ENCODE results near the gene KCNIP4.

The KCNIP4 gene

GRCh38 chr4:21012851-21013331 is 935.7 kb downstream of the KCNIP4 start:
- no peak for DNase-seq

DNA sequence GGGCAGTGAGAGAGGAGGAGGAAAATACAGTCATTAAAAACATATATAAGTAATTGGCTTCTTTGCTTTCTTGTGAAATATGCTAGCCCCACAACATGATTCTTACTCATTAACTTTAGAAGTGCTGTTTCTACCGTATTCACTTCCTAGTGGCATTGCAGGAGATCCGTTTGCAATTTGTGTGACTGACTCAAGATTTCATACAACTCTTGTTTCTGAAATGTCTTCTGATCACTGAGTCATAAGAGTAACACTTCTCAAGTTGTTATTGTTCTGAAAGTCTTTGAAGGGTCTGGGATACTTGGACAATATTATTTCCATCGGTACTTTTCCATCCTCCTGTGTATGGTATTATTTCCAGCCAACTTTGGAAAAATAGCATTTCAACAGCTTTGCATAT is 937.5 kb downstream of the KCNIP4 start:
- no peak for DNase-seq

- no peak for DNase-seq
Observed at GRCh38 chr4:21009956-21010355, 938.6 kb downstream of the KCNIP4 start.

DNA sequence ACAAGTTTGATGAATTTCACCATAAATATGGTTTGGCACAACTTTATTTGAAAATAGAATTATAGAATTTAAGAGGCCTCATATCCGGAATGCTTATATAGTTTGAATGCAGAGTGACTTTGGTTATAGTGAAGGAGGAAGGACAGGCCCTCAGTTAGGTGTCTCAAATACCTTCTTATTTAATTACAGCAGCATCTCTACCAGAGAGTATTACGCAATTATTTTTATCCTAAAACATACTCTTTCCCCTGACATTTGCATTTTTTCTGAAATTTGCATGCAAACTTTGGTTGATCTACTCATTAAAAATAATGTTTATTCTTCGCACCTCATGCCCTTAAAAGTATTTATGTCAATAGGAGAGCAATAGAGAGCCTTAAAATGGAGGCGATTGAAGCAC is 942.9 kb downstream of the KCNIP4 start:
- no peak for DNase-seq

GRCh38 chr4:21002976-21003375 is 945.6 kb downstream of the KCNIP4 start:
- no peak for DNase-seq

DNA sequence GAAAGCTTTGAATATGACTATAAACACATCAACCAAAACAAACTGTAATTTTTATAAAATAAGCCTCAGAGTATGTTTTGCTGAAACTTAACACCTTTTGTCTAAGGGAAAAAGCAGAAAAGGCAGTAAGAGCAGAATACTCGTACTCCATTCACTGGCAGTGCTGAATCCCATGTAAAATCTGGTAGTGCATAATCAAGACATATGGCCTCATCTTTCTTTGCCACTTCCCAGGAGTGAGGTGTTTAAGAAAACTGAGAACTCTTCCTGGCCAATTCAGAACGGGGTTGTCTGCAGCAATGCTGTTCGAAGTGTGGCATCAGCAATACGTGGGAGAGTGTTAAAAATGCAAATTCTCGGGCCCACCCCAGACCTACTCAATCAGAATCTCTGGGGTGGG is 946.3 kb downstream of the KCNIP4 start:
- DNase-seq: no peak

GRCh38 chr4:21001490-21001889 is 947.1 kb downstream of the KCNIP4 start:
- DNase-seq: no peak

DNA sequence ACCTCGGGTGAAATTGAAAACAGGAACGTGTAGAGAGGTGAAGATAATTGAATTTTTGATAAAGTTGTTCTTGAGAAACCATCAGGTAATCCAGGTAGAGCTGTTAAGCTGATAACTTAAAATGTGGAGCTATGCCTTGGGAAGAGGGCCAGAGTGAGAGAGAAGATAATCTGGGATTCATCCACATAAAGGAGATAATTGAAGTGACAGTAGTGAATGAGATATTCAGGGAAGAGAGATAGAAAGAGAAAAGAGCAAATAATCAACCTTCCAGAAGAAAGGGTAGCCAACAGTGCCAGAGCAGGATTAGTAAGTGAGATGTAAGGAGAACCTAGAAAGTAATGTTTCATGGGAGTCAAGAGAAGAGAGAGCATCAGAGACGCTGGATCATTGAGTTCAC is 950.7 kb downstream of the KCNIP4 start:
- DNase-seq: no peak

DNA sequence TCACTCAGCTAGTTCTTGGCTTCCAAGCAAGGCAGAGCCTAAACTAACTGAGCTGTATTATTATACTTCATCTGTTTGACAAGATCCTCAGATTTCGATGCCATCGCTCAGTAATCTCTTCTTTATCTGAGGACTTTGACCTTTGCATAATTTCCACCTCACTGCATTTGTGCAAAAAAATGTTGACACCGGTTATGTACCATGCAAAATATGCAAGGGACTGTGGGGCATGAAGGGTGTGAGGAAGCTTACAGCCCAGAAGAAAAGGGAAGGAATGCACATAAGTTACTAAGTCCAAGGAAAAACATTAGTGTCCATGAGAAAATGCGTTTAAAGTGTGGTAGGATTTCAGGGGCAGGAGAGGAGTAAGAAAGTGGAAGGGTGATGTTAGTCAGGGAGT is 953.0 kb downstream of the KCNIP4 start:
- no peak for DNase-seq

- no peak for DNase-seq
Observed at GRCh38 chr4:20995015-20995414, 953.6 kb downstream of the KCNIP4 start.

DNA sequence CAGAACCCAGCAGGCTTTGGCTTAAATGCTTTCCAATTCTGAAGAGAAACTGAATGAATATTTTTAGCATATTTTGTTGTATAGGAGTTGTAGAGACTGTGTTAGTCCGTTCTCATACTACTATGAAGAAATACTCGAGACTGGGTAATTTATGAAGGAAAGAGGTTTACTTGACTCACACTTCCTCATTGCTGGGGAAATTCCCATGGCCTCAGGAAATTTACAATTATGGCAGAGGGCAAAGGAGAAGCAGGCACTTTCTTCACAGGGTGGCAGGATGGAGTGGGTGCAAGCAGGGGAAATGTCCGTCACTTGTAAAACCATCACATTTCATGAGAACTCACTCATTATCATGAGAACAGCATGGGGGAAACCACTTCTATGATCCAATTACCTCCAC is 956.6 kb downstream of the KCNIP4 start:
- no peak for DNase-seq

- no peak for DNase-seq
Observed at GRCh38 chr4:20987191-20987590, 961.4 kb downstream of the KCNIP4 start.

DNA sequence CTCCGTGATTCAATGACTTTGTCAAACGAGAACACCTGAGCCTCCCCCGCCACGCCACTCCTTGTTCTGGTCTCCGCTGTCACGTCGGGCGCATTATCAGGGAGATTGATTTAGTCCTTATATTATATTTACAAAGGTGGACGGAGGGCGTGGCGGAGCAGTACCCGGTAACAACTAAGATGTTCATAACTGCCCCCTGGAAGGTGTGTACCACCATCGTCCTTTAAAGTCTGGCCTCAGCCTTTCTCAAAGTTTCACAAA is 964.1 kb downstream of the KCNIP4 start:
- no peak for DNase-seq

DNA sequence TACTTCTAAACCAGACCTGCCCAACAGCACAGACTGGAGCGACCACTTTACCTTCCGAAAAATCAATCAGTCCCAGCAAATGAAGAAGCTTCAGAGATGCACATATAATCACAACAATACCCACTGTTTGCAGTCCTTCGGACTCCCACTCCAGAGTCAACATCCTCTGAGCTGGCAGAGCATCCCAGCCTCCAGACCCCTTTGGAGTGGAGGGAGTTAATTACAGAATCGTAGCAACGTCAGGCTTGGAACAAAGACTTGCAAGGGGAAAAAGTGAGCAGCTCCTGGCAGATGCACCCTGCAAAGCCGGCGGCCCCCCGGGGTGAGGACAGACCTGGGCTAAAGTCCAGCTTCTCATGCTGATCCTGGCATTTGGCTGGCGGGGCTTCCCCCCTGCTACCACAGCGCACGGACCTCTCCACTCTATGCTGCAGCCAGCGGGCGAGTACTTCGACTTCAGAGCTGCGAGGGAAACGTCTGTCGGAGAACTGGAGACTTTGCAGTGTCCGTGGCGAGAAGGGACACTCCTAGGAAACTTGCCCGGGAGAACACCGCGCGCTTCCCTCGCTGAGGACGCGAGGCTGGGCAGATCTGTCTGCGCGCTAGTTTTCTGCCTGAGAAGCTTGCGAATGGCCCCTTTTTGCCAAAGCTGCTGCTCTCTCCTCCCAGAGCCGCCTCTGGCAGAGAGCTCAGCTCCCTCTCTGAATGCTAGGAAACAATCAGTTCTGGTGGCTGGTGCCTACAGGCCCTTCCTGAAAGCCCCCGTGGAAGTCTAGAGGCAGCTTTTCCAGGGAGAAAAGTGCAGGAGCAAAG is 964.6 kb downstream of the KCNIP4 start:
- DNase-seq: no peak

GRCh38 chr4:20982544-20982943 is 966.0 kb downstream of the KCNIP4 start:
- no peak for DNase-seq

DNA sequence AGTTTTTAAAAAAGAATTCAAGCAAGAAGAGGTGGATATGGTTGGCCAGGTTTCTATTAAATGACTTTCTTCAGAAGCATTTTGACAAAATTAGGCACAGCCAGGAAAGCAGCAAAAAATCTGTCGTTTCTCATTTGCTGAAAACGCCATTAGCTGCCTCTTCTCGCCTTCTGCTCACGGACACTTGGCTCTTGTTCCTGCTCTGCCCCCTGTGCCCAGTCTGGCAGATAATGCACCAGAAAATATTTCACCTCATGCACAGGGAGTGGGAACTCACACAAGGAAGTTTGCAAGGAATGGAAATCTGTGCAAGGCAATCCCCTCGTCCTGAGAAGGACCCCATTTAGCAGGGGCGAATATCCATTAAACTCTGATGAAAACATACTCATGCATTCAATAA is 988.3 kb downstream of the KCNIP4 start:
- no peak for DNase-seq

DNA sequence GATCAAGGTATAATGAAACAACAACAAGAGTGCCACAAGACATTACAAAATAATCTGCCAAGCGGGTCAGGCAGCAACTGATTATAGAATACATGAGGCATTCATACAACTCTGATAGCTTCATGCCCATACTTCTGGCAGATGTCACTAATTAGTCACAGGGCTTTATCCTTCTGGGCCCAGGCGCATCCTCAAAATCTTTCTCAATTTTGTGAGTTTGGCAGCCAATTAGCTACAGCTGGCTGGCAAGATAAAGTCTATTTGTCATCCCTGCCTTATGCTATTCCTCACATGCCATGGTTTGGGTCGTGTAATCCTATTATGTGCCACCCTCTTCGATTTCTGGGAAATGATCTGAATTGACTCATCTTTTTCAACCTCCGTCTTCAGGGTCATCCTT is 994.0 kb downstream of the KCNIP4 start:
- DNase-seq: no peak

DNA sequence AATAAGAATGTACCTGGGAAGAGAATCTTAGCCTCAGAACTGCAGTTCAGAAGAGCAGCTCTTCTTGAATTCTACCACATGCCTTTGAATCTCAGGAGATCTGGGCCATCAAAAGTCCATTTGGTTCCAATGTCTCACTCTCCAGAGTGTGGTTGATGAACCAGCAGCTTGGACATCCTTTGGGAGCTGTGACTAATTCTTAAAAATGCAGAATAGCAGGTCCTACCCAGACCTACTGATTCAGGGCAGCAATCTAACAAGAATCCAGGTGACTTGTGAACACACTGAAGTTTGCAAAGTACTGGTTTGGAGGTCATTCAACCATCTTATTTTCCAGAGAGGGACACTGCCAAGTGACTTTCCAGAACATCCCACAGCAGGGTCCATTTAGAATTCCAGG is 1003.6 kb downstream of the KCNIP4 start:
- DNase-seq: no peak

DNA sequence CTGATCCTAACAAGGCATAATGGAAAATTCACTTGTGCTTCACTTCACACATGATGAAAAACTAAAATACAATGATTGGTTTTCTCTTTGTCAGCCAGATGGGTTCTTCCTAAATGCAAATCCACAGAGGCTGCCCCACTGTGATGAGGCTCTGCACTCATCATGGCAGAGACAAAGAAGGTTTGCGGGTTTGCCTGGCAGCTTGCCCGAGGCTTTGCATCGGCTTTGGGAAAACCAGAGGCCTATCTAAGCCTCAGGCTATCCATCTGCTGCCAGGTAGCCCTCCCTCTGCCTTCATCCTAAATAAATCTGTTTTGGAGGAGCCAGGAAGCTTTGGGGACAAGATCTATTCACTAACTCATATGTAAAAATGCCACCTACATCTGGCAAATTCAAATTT is 1004.1 kb downstream of the KCNIP4 start:
- DNase-seq: no peak

- DNase-seq: no peak
Observed at GRCh38 chr4:20938204-20938603, 1010.4 kb downstream of the KCNIP4 start.

DNA sequence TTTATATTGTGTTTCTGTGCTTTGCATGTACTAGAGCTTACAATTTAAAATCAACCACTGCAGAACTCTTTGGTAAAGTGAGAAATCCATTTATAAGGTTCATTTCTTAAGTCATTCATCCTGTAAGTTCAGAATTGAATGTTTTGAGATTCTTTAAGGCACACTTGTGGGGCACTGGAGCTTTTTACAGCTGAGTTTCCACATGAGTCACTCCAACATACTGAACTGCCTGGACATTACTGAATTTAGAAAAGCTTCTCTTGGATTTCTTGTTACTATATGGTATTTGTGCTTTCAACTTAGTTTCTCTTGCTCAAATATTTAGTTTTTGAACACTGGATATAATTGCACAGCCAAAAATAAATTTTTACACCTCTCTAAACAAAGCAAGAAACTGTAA is 1022.0 kb downstream of the KCNIP4 start:
- no peak for DNase-seq

- no peak for DNase-seq
Observed at GRCh38 chr4:20925176-20925575, 1023.4 kb downstream of the KCNIP4 start.

DNA sequence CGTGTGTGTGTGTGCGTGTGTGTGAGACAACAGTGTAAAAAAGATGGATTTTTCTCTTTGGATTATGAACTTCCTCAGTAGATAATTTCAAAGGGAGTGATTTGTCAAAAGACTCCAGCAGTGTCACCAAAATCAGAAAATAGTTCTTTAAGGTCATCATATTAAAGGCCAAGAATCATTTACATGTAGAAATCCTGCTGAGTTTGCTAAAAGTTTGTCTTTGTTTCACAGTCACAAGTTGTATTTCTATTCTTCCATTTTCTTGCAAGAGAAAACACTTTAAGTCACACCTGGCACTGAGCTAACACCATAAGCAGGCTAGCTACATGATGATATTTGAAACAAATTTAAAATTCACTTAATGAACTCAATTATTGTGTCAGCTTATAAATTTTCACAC is 1025.6 kb downstream of the KCNIP4 start:
- DNase-seq: no peak

GRCh38 chr4:20916106-20916505 is 1032.5 kb downstream of the KCNIP4 start:
- peak in 1 of 2 donors; percentile 7 for DNase-seq

DNA sequence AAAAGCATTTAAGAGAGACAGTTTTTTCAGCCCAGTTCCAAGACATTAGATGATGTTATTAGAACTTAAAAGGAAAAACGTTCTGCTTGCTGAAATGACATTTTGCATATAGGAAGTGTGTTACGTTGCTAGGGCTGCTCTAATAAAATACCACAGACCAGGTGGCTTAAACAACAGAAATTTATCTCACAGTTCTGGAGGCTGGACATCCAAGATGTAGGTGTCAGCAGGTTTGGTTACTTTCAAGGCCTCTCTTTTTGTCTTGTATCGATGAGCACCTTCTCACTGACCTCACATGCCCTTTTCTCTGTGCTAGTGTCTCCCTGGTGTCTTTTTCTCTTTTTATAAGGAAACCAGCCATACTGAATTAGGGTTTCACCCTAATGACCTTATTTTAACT is 1043.6 kb downstream of the KCNIP4 start:
- DNase-seq: no peak

DNA sequence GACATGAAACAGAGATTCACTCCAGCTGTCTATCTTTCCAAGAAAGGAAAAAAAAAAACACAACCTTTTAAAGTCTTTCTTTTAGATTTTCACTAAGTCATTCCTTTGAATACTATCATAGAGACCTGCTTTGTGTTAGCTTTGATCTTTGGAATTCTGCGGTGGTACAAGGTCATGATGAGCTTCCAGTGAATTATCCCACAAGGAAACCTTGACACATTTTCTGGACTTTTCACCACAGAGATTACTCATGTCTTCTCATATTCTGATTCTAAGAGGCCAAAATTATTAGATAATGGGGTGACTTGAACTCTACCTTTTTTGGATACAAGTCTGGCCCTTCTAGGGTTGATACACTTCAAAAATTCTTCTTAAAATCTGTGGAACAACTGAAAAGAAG is 1046.7 kb downstream of the KCNIP4 start:
- no peak for DNase-seq

Measured in activated CD4-positive, alpha-beta T cell treated with anti-CD3 and anti-CD28 coated beads for 4 hours (primary cell).